GM23248 (cell line): ENCODE results near the gene NT5E.

Experiments
- EZH2 ChIP-seq: fragments of 200-600 bp; sonication (generic); IDR thresholded peaks from 2 replicates; pipeline ENCODE4 v1.6.1; 2018; ENCODE audit warnings: antibody characterized with exemption, mild to moderate bottlenecking; ENCODE audit not compliant: insufficient read depth, poor library complexity, severe bottlenecking
- EZH2phosphoT487 ChIP-seq: fragments of 200-600 bp; sonication (generic); IDR thresholded peaks from 2 replicates; pipeline ENCODE4 v1.6.1; 2018; ENCODE audit warnings: antibody characterized with exemption, moderate library complexity, mild to moderate bottlenecking, low read depth; ENCODE audit not compliant: insufficient read depth

- no peak for TF ChIP-seq EZH2
- no peak for TF ChIP-seq EZH2phosphoT487
Observed at GRCh38 chr6:85405853-85406198, 44.1 kb upstream of the NT5E start.
